GM06990 (cell line): ENCODE data around the gene LSMEM2.

Source experiments
- DNase-seq: peaks from one replicate; pipeline ENCODE4 v3.0.0-alpha.2; 2011; ENCODE audit not compliant: insufficient read length; ENCODE audit errors: extremely low read depth
- H3K27me3 ChIP-seq: replicated peaks from 2 replicates; pipeline ENCODE4 v1.6.0; 2011; ENCODE audit warnings: low read length; ENCODE audit not compliant: control insufficient read depth, insufficient read depth
- H3K36me3 ChIP-seq: 2 replicates; pipeline ENCODE4 v1.5.1; 2011; ENCODE audit warnings: low read length; ENCODE audit not compliant: control insufficient read depth, insufficient read depth
- H3K4me3 ChIP-seq: replicated peaks from 2 replicates; pipeline ENCODE4 v1.5.1; 2011; ENCODE audit warnings: low read depth, mild to moderate bottlenecking, control low read depth, low read length
- TF ChIP-seq, protein P1 (sequence below): IDR thresholded peaks from 2 replicates; pipeline ENCODE4 v1.5.1; 2011; ENCODE audit warnings: low read length, control low read depth, mild to moderate bottlenecking, inconsistent platforms; ENCODE audit not compliant: insufficient read depth, poor library complexity, severe bottlenecking

LSMEM2 gene

DNA sequence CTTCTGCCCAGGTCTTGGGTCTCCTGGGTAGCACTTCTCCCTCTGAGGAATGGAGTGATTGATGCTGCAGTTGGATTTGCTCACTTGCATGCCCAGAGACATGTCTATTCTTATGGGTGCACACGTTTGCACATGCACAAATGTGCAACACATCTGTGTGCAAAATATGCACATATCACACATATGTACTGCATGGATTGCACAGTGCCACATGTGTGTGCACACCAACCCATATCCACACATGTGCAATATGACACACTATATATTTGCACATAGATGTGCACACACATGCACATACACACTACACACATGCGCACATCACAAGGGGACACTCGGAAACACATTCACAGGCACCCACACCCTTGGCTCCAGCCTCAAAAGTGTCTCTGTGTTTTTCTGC, 10.6 kb upstream of the LSMEM2 start:
- no peak for DNase-seq
- Histone ChIP-seq H3K4me3 (no peak overlapping the region), H3K27me3 (no peaks in the 10 kb centered on the region), H3K36me3 (no peaks in the 10 kb centered on the region)
- TF ChIP-seq, protein P1, sequence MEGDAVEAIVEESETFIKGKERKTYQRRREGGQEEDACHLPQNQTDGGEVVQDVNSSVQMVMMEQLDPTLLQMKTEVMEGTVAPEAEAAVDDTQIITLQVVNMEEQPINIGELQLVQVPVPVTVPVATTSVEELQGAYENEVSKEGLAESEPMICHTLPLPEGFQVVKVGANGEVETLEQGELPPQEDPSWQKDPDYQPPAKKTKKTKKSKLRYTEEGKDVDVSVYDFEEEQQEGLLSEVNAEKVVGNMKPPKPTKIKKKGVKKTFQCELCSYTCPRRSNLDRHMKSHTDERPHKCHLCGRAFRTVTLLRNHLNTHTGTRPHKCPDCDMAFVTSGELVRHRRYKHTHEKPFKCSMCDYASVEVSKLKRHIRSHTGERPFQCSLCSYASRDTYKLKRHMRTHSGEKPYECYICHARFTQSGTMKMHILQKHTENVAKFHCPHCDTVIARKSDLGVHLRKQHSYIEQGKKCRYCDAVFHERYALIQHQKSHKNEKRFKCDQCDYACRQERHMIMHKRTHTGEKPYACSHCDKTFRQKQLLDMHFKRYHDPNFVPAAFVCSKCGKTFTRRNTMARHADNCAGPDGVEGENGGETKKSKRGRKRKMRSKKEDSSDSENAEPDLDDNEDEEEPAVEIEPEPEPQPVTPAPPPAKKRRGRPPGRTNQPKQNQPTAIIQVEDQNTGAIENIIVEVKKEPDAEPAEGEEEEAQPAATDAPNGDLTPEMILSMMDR: no peak

DNA sequence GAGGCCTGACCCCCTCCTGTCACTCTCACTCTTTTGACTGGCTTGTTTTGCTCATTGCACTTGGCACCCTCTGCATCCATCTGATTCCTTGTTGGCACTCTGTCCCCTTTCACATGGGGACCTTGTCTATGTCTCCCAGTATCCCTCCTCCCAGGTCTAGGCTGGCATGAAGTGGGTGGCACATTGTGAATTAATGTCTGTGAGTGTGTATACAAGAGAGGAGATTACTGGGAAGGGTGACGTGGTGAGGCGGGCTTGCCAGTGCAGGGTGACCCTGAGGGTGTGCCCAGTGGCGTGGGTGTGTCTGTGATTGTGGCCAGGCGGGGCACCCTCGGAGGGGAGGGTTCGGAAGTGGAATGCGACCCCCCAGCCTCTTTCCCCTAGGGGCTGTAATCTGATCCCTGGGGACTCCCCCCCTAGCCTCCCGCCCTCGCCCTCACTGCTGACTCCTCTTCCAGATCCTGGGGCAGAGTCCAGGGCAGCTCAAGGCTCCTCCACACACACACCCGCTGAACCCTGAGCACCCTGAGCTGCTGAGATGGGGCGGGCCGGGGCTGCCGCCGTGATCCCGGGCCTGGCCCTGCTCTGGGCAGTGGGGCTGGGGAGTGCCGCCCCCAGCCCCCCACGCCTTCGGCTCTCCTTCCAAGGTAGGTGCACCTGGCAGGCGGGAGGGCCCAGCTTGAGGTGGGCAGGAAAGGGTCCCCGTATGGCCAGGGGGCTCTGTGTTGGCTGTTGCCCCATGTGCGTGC, 10.0 kb upstream of the LSMEM2 start, which contains the start of gene SEMA3B:
TSS of gene SEMA3B (plus strand) at position 445 of the 749 bp plus-strand sequence. CDS start at position 539, 94 bp downstream.
- Histone ChIP-seq H3K4me3 (no peak within 1 kb of the TSS), H3K27me3 (no peaks in the 10 kb centered on the region; the same call in 1 of the 2 replicates), H3K36me3 (no peaks in the 10 kb centered on the region)
- TF ChIP-seq, protein P1: no peak
- DNase-seq: no peak

DNA sequence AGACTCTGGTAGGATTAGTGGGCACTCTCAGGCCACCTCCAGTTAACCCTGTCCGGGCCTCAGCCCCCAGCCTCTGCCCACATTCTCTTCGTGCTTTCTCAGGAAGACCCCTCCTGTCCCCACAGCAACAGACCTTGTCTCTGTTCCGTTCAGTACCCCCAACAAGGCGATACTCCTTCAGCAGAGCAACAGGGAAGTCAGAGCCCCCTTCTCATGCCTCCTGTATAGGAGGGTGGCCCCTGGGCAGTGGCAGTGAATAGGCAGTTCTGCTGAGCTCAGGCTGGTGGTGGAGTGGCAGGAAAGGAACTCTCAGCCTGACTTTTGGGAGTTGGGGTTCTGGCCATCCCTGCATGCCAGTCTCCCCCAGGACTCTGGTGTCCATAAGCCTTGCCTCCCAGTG, 9.4 kb upstream of the LSMEM2 start:
- Histone ChIP-seq H3K4me3 (no peak overlapping the region), H3K36me3 (no peaks in the 10 kb centered on the region), H3K27me3 (no peaks in the 10 kb centered on the region; the same call in 1 of the 2 replicates)
- no peak for DNase-seq
- TF ChIP-seq, protein P1: no peak

DNA sequence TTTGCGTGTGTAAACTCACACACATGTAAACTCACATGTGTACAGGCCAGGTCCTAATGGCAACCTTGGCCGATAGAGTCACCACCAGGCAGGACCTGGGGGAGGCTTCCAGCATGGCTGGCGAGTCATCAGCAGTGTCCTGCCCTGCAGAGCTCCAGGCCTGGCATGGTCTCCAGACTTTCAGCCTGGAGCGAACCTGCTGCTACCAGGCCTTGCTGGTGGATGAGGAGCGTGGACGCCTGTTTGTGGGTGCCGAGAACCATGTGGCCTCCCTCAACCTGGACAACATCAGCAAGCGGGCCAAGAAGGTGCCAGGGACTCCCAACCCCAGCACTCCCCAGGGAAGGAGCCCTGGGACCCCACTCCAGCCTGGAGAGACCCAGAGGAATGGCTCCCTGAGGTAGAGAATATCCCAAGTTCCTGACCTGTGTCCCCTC, 8.9 kb upstream of the LSMEM2 start:
- no peaks in the 10 kb centered on the region for H3K36me3 ChIP-seq
- H3K4me3 ChIP-seq: no peak overlapping the region
- TF ChIP-seq, protein P1: no peak
- no peaks in the 10 kb centered on the region; the same call in 1 of the 2 replicates for H3K27me3 ChIP-seq
- no peak for DNase-seq

DNA sequence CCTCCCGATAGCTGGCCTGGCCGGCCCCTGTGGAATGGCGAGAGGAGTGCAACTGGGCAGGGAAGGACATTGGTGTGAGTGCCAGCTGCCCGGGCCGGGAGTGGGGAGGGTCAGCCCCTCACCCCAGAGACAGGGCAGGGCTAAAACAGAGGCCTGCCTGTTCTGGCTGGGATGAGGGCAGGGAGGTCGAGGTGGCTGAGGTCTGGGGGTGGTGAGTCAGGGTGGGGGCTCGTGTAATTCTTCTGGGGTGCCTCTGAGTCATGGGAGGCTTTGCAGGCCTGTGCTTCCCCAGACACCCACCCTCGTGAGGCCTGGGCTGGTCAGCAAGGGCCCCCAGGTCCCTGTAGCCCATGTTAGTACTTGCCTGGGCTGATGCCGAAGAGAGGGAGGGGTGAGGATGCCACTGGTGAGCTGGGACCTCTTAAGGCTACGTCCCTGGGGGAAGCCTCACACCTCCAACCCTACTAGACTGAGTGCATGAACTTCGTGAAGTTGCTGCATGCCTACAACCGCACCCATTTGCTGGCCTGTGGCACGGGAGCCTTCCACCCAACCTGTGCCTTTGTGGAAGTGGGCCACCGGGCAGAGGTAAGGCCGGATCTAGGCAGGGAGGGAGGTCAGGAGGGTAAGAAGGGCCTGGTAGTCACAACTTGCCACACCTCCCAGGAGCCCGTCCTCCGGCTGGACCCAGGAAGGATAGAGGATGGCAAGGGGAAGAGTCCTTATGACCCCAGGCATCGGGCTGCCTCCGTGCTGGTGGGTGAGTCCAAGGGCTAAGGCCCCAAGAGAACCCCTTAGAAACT, 8.3 kb upstream of the LSMEM2 start:
- TF ChIP-seq, protein P1: no peak
- DNase-seq: no peak
- no peaks in the 10 kb centered on the region; the same call in 1 of the 2 replicates for H3K27me3 ChIP-seq
- no peak overlapping the region for H3K4me3 ChIP-seq
- H3K36me3 ChIP-seq: no peaks in the 10 kb centered on the region
